GM18861 (cell line): ENCODE data around the gene MIDN.

ENCODE experiments used
- ATAC-seq: cut with Tn5 transposase; IDR thresholded peaks from one replicate; pipeline ENCODE4 v1.9.1; 2021; ENCODE audit not compliant: unreplicated experiment

Gene MIDN

DNA sequence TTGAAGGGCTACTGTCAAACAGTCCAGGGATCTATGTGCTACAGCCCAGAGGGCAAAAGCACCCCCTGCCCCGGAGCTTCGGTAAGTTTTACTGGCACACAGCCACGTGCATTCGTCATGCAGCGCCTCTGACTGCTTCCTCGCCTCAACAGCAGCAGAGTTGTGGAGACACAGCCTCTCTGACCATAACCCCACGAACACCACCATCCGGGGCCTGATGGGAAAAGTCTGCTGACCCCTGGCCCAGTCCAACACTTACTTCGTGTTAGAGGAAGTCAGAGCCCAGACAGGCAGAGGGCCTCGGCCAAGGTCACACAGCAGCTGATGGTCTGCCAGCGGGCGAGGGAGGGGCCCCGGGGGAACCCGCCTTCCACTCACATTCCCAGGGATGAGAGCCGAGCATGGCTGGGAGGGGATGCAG lies 15.7 kb upstream of the MIDN start:
- no peak for ATAC-seq

DNA sequence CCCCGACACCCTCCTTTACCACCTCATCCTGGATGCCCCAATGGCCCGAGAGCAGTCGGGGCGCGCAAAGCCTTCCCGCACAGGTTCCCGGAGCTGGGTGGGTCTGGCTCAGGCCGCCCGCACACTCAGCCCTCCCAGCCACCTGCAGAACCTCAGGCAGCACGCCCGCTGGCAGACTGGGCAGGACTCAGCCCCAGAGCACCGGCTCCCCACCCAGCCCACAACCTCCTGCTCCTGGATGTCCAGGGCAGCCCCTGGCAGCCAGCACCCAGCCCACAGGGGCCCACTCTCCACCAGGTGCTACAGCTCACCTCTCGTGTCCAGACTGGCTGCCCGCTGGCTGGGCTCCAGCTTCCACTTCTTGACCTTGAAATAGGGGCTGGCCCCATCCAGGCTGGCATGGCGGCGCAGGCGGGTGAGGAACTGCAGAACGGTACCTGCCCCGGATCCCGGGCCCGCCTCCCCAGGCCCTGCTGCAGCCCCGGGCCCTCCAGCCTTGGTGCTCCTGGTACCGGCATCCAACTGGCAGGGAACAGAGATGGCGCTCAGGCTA lies 15.2 kb upstream of the MIDN start:
- ATAC-seq = no peak

DNA sequence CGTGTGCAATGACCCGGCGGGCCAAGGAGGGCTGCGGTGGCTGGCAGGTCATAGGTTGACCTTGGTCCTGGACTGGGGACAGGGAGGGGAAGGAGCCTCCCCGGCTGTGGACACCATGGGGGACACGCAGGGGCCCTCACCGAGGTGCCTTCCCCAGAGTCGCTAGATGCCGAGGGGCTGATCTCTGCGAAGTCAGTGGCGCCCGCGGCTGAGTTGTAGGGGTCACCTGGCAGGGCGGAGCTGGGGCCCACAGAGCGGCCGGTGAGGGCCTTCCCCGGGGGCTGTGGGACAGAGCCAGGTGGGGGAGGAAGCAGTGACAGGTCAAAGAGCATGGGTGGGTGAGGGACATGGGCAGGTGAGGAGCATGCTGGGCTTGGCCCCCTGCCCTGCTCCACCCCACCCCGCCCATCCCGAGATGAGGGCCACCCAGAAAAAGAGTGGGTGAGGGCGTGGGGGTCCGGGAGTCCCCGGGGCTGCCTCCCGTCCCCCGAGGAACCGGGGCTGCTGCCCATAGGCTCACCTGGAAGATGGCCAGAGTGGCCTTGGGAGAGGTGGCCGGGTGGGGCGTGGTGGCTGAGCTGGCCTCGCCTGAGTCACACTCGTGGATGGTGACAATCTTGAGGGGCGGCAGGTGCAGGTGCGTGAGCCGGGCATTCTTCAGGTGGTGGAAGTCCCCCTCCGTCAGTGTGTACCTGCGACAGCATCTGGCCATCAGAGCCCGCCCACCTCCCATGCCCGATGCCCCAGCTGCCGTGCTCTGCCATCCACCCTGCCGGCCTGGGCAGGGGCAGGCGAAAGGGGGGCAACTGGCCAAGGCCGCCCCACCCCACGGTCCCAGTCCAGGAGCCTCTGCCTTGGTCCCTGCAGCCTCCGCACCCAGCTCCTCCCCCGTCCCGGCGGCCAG lies 14.1 kb upstream of the MIDN start:
- no peak for ATAC-seq

DNA sequence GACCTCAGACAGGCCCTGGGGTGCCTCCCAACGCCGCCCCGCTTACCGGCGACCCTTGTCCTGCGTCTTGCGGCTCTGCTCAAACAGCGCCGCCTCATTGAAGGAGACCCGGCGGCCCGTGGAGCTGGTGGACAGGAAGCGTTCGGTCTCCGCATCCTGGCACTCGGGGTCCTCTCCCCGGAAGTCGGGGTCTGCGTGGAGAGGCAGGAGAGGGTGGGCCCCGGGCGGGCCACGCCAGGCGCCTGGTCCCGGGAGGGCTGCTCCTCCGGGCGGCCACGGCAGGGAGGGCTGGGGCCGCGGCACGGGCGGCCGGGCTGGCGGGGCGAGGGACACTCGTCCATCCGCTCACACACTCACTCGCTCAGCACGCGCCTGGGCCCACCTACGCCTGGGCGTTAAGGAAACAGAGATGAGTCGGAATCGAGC lies 13.4 kb upstream of the MIDN start:
- no peak for ATAC-seq

DNA sequence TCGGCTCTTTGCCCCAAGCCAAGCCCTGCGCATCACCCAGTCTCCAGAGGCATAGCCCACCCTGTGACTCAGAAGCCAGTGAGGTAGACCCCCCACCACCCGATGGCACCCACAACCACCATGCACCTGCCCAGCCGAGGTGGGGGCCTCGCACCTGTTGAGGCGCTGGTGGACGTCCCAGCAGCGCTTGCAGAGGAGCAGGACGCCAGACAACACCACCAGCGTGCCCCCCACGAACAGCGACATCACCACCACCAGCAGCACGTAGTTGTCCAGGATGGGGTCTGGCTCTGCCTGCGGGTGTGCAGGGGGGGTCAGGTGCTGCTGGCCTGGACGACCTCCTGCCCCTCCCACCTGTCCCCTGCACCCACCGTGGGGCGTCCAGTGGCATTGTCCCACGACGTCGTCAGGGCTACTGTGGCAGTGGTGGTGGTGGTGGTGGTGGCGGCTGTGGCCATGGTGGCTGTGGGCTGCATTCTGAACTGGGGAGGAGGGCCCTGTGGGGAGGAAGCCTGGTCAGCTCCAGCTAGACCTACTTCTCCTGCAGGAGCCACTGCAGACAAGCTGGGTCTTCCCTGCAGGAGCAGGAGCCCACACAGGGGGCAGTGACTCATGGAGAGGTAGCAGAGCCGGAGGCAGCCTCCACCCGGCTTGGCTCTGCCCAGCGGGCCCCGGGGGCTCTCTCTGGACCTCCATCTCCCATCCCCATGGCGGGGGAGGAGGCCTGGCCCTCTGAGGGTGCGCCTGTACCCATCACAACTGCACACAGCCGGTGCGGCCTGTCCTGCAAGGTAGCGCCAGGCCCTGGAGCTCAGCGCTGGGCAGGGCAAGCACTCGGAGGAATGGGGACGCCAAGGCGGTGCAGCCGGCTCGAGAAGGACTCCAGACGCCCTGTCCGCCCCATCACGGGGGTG lies 12.5 kb upstream of the MIDN start:
- no peak for ATAC-seq

DNA sequence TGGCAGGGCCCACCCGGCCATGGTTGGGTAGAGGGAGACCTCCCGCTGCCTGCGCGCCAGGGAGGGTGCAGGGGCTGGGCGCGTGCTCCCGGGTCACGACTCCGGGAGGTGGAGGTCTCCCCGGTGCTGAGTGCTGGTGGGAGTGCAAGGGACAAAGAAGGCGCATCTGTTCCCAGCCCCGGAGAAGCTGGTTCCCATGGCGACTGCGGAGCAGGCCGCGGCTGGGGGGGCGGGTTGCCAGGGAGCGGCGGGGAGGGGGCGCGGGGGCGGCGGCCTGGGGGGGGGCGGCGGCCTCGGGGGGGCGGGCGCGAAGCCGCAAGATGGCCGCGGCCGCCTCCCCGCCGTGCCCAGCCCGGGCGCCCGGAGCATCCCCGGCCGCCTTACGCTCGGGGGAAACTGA lies 11.8 kb upstream of the MIDN start:
- ATAC-seq = no peak

DNA sequence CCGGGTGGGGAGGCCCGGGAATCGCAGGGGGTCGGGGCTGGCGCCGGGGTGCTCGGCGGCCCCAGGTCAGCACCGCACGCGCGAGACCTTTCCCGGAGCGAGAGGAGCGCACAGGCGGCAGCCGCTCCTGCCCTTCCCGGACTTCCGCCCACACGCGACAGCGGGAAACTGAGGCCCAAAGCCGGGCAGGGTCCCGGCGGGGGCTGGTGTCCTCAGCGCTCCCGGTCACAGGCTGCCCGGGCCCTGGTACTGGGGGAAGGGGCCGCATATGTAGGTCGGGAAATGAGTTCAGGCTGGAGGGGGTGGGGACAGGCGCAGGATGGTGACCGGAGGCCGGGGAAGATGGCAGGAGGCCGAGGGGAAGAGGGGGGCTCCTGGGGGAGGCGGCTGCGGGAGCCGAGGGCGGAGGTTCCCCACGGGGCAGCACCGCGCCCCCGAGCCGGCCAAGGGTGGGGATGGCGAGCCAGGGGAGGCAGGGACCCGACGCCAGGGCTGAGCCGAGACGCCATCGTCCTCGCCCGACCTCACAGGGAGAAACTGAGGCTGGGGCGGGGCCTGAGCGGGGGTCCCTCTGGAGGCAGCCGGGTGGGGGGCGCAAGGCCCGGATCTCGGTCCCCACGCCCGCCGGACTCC lies 11.2 kb upstream of the MIDN start:
- no peak for ATAC-seq

DNA sequence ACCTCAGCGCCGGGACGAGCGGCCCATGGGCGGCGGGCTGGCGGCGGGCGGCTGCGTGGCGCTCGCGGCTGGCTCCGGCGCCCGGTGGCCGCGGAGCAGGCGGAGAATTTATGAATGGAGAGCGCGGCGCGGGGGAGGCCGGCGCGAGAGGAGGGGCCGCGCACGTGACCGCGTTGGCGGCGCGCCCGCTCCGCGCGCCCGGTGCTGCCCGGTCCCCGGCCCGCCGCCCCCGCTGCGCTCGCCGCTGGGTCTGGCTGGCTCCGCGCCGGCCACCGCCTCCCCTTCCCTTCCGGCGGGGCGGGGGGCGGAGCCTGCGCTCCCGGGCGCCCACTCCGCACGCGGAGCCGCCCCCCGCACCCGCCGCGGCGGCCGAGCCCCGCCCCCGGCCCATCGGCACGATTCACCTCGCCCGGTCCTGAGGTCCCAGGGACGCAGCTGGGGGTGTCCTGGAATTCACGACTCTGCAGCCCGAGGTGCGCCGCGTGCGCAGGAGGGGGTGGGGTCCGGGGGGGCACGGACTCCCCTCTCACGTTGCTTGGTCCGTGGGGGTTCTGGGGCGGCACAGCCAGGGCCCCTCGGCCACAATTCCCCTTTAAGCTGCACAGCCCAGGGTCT lies 10.5 kb upstream of the MIDN start, which contains the start of gene CBARP:
Gene CBARP, minus strand, starts transcription at position 252 of the 615 bp plus-strand sequence. CDS start 1,905 bp downstream, outside the sequence.
- ATAC-seq = no peak

DNA sequence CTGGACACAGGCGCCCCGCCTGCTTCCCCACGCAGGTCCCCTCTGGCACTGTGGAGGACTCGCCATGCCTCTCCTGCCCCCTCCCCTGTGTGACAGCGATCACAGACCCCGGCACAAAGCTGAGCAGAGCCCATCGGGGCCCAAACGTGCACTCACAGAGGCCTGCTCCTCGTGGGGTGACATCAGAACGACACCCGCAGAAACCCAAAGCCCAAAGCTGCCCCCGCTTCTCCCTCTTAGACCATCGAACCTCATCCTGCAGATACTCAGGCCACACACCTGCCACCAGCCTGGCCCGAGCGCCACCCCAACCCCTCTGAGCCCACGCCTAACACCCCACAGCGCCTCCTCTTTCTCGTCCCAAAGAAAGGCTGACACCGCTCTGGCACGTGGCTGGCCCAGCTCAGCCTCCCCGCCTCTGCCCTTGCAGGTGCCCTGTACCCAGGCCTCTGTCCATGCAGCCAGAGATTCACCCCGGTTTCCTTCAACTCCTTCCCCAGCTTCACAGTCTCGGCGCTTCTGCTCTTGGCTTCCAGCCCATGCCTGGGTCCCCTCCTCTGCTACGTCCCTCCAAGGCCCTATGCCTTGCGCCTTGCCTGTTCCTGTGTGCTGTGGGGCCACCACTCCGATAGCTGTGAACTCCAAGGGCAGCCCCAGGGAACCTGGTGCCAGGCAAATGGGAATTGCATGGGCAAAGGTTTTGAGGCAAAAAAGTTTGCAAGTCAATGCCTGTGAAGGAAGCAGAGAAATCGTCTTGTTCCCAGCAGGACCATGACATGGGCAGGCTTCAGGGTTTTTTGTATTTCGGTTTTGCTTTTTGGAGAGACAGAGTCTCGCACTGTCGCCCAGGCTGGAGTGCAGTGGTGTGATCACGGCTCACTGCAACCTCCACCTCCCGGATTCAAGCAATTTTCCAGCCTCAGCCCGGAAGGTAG lies 9.7 kb upstream of the MIDN start:
- ATAC-seq = no peak

DNA sequence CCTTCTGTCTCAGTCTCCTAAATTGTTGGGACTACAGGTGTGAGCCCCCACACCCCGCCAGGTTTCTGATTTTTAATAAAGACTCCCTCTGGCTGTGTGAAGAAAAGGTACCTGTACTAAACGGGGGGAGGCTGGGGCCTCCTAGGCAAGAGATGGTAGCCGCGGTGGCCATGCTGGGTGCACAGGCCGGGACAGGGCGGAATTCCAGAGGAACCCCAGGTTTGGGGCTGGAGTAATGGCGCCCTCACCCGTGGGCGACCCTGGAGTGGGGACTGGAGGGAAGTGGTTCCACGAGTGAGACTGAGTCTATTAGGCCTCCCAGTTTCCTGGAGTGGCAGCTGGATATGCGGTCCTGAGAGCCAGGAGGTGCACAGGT lies 9.0 kb upstream of the MIDN start:
- no peak for ATAC-seq

DNA sequence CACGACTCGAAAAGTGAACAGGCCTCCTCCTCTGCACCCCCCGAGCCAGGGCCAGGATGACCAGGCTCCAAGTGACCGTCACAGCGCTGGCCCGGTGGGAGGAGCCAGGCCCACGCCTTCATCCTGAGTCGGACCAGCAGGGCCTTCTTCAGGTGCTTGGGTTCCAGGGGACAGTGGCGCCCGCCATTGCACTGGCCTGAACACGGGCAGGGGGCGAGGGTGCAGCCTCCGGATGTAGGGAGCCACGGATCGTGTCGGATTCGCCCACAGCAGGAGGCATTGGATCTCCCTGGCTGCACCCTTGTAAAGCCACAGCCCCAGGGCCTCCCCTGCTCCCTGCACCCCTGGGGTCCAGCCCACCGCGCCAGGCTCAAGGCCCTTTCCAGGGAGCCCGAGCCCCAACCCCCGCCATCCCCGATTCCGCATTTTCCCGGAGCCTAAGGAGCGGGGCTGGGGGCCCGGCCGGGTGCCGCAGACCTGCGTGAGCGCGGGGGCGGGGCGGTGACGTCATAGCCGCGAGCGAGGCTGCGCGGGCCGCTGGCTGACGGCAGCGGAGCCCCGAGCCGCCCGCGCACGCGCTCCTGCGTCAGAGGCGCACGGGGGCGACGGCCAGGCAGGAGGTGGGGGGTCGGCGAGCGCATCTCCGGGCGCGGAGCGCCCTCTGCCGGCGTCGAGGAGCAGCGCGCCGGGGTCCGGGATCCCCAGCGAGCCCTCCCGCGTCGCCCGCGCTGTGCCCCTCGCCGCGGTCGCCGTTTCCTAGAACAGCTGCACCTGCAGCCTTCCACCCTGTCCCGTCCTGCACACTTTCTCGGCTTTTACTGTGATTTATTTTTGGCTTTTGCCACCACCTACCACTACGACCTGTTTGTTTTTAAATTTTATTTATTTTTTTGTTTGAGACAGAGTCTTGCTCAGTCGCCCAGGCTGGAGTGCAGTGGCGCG lies 8.3 kb upstream of the MIDN start:
- ATAC-seq = peak; percentile 29

DNA sequence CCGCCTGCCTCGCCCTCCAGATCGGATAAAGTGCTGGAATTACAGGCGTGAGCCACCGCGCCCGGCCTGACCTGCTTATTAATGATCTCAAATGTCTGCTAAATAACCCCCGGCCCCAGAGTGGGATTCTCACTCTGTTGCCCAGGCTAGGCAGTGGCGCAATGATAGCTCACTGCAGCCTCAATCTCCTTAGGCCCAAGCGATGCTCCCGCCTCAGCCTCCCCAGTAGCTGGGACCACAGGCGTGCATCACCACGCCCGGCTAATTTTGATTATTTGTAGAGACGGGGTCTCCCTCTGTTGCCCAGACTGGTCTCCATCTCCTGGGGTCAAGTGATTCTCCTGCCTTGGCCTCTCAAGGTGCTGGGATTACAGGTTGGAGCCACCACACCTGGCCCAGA lies 7.5 kb upstream of the MIDN start:
- ATAC-seq = no peak

DNA sequence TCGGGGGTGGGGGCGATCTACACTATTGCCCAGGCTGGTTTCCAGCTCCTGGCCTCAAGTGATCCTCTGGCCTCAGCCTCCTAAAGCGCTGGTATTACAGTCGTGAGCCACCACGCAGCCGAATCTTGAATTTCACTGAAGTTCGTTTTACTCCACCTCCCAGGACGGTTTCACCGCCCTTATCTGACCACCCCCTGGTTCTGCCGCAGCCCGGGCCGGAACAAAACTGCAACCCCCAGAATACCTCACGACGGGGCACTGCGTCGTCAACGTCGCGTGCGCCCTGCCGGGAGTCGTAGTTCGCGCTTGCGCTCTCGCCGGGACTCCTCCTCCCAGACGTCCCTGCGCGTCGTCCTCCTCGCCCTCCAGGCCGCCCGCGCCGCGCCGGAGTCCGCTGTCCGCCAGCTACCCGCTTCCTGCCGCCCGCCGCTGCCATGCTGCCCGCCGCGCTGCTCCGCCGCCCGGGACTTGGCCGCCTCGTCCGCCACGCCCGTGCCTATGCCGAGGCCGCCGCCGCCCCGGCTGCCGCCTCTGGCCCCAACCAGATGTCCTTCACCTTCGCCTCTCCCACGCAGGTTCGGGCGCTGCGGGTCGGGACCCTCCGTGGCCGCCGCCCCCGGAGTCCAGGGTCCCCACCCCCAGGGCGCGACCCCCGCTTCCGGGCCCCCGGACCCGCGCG lies 6.8 kb upstream of the MIDN start, which contains the start of gene ATP5F1D:
Gene ATP5F1D, plus strand, starts transcription at position 335 of the 679 bp plus-strand sequence. Its CDS starts 100 bp downstream, at position 435.
- peak; percentile 51 for ATAC-seq

DNA sequence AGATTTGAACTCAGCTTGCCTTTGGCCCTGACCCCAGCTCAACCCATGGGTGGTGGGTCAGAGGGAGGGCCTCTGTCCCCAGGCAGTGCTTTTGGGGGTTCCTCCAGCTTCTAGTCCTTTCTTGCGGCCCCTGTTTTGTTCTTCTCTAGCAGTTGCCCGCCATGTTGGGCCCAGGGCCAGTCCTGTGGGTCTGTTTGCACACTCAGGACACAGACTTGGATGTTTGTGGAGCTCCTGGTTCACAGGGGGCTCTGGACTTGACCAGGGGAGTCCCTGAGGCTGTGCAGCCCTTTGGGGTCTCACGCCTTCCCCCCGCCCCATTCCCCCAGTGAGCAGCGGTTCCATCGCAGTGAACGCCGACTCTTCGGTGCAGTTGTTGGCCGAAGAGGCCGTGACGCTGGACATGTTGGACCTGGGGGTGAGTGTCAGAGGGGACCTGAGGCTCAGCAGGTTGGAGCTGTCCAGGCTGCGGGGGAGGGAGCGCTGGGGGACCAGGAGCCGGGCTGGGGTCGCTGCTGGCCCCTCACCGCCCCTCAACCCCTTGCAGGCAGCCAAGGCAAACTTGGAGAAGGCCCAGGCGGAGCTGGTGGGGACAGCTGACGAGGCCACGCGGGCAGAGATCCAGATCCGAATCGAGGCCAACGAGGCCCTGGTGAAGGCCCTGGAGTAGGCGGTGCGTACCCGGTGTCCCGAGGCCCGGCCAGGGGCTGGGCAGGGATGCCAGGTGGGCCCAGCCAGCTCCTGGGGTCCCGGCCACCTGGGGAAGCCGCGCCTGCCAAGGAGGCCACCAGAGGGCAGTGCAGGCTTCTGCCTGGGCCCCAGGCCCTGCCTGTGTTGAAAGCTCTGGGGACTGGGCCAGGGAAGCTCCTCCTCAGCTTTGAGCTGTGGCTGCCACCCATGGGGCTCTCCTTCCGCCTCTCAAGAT lies 4.4 kb upstream of the MIDN start:
- ATAC-seq = no peak

DNA sequence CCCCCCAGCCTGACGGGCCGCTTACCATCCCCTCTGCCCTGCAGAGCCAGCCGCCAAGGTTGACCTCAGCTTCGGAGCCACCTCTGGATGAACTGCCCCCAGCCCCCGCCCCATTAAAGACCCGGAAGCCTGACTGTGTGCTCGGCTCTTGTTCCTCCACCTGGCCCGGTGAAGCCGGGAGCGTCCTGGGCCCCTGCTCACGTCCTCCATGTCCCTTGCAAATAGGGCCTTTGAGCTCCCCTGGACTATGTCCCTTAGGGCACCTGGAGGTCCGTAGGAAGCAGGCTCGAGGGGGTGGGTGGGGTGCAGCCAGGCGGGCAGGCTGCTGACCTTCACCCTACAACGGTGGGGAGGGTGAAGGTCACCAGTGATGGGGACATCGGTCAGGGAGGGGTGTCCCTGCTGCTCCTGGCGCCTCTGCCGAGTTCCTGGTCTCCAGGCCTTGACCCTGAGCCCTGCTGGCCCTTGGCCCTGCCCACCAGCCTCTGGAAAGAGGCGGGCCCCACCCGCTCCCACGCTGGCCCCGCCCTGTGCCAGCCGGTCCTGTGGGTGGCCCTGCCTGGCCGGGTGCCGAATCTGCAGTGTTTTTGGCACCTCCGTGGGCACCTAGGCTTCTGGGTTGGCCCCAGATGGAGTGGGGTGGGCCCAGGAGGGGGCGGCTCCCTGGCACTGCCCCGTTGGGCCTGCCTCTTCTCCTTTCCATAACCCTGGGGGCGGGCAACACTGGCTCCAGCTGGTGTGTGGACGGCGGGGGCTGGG lies 3.5 kb upstream of the MIDN start:
- no peak for ATAC-seq
